Measurements from ENCODE around the gene ALDH1A3. TPM values are rescaled to one million over a fixed set of nuclear protein-coding genes. Genes with fewer than 3 reads are reported as not detected.

The ALDH1A3 gene
- total and polyA plus RNA-seq, 2 of the 4 experiments (the other 2 are of a cell fraction): 3.1 to 5.0 TPM

- intact Hi-C loops (cut with micrococcal nuclease): no loop called here
- CTCF ChIA-PET: no interaction called here
- no peaks in the 10 kb centered on the region for H3K9me3 ChIP-seq (ENCODE audit: control insufficient read depth, insufficient read depth, low read length)
These were observed 70.1 kb downstream of the ALDH1A3 start for GRCh38 chr15:100949691-100950090.

More at GRCh38 chr15:100949691-100950090, 70.1 kb downstream of the ALDH1A3 start:
- Histone ChIP-seq H3K18ac (ENCODE audit: low read depth, low read length) (no peak overlapping the region), H4K91ac (ENCODE audit: insufficient read depth, low read depth, low read length) (no peak overlapping the region), H4K8ac (ENCODE audit: low read depth in 2 of 2, low read length in 2 of 2) (no peak overlapping the region), H4K20me1 (ENCODE audit: insufficient read depth, low read length) (no peaks in the 10 kb centered on the region), H4K5ac (ENCODE audit: low read depth, low read length) (no peak overlapping the region), H3K23ac (ENCODE audit: low read depth, low read length) (no peak overlapping the region), H3K56ac (ENCODE audit: extremely low read depth, insufficient read depth, low read length) (no peak overlapping the region), H3K14ac (replicated peaks; ENCODE audit: low read depth, low read length) (no peak overlapping the region), H3K79me1 (ENCODE audit: low read depth in 1 of 2, low read length in 2 of 2) (peaks cover 0 to 3% of the 10 kb centered on the region in 2 experiments; a peak in 1 of 4 replicates), H2BK5ac (ENCODE audit: low read depth, low read length, poor library complexity, severe bottlenecking) (no peak overlapping the region), H3K9ac (ENCODE audit: low read depth, low read length) (no peak overlapping the region), H3K27me3 (ENCODE audit: control insufficient read depth, insufficient read depth, low read length) (no peaks in the 10 kb centered on the region), H2BK15ac (ENCODE audit: low read depth, low read length) (no peak overlapping the region), H3K4me1 (ENCODE audit: control insufficient read depth, insufficient read depth, low read length) (peaks cover 8% of the 10 kb centered on the region), H3K4me2 (ENCODE audit: low read depth, low read length) (no peak overlapping the region), H3K4ac (ENCODE audit: low read depth, low read length) (no peak overlapping the region), H3K4me3 (ENCODE audit: insufficient read depth, low read depth, low read length) (no peak overlapping the region), H2AFZ (replicated peaks; ENCODE audit: low read length, poor library complexity) (no peak overlapping the region), H3K27ac (ENCODE audit: insufficient read depth, low read length) (no peak overlapping the region), H2AK5ac (ENCODE audit: low read depth, low read length) (no peak overlapping the region), H2BK120ac (ENCODE audit: low read depth, low read length) (no peak overlapping the region), H3K36me3 (ENCODE audit: control insufficient read depth, insufficient read depth, low read length) (no peaks in the 10 kb centered on the region), H2BK20ac (ENCODE audit: low read depth, low read length) (no peak overlapping the region), H3K9me1 (ENCODE audit: insufficient read depth, low read length) (no peaks in the 10 kb centered on the region; the same call in 1 of the 2 replicates), H2AK9ac (replicated peaks; ENCODE audit: low read depth, low read length, poor library complexity) (no peak overlapping the region)
- ATAC-seq (ENCODE audit: low read depth) (no peak), DNase-seq (no peak)
- POLR2A ChIA-PET (ENCODE audit: unreplicated experiment): no interaction called here
- TF ChIP-seq MAFK (IDR thresholded peaks at IDR 0.05; ENCODE audit: low read depth, low read length) (no peak), USF2 (IDR thresholded peaks at IDR 0.05; ENCODE audit: low read depth, low read length) (no peak), RAD21 (IDR thresholded peaks at IDR 0.05; ENCODE audit: low read length) (no peak), POLR2A (IDR thresholded peaks at IDR 0.05; ENCODE audit: low read depth, low read length) (no peak), SMC3 (IDR thresholded peaks at IDR 0.05; ENCODE audit: low read depth, low read length) (no peak), CTCF (conservative IDR thresholded peaks at IDR 0.05; ENCODE audit: low read depth, low read length) (no peak), MAZ (IDR thresholded peaks at IDR 0.05; ENCODE audit: borderline replicate concordance, low read depth, low read length) (no peak), RCOR1 (IDR thresholded peaks at IDR 0.05; ENCODE audit: insufficient replicate concordance, low read length) (no peak), NFE2L2 (IDR thresholded peaks at IDR 0.05; ENCODE audit: low read depth, low read length) (no peak)
- TF ChIP-seq, protein P1, sequence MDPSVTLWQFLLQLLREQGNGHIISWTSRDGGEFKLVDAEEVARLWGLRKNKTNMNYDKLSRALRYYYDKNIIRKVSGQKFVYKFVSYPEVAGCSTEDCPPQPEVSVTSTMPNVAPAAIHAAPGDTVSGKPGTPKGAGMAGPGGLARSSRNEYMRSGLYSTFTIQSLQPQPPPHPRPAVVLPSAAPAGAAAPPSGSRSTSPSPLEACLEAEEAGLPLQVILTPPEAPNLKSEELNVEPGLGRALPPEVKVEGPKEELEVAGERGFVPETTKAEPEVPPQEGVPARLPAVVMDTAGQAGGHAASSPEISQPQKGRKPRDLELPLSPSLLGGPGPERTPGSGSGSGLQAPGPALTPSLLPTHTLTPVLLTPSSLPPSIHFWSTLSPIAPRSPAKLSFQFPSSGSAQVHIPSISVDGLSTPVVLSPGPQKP (IDR thresholded peaks at IDR 0.05; ENCODE audit: borderline replicate concordance, low read depth, low read length): no peak
- WGBS, 2 experiments (ENCODE audit: extremely low coverage in 2 of 2, insufficient read length in 1 of 2): no CpG with 5 or more reads among the region's 1 CpG
- no TSS peak for BruUV-seq (replicated peaks)
- in situ Hi-C loops (cut with MboI; ENCODE audit: low sequenced_read_pairs): no loop called here
- dilution Hi-C loops (cut with HindIII; ENCODE audit: low sequenced_read_pairs, unreplicated experiment): no loop called here

All from IMR-90 (cell line).